K562 (cell line): ENCODE measurements around the gene LRGUK. TPM values are rescaled to one million over a fixed set of nuclear protein-coding genes. Genes with fewer than 3 reads are reported as not detected.

Experiments used
- ATAC-seq: fragments of 200-7000 bp; cut with Tn5 transposase; 3 replicates; pipeline ENCODE4 v1.9.1; 2020; ENCODE audit warnings: moderate library complexity
- BruUV-seq: library from RNA; stranded (reverse); fragments of 400-500 nt; replicated peaks from 2 replicates; lab custom pipeline; 2021; lab: Mats Ljungman, UMichigan
- CTCF ChIA-PET: fragments of 300-600 bp; formaldehyde crosslinking; extraction: SDS; loops from one replicate; lab custom pipeline; 2021; ENCODE audit warnings: low intra/inter-chr PET ratio; lab: Yijun Ruan, JAX
- POLR2A ChIA-PET: fragments of 300-600, 350-650 bp; sonication (Branson Sonifier 250); formaldehyde crosslinking; extraction: SDS; loops from one replicate; lab custom pipeline; 2021; ENCODE audit warnings: antibody characterized with exemption, inconsistent platforms; lab: Yijun Ruan, JAX
- DNase-seq, 4 experiments: peaks; one replicate each; pipeline versions ENCODE4 v3.0.0 to v3.0.0-alpha.2; 2011 to 2018; ENCODE audit warnings: low spot score in 3 of 4, mixed read lengths in 3 of 4; ENCODE audit errors: extremely low read depth in 1 of 4
- FAIRE-seq: peaks from 2 replicates; lab custom pipeline; 2011; peaks lifted over from hg19 to GRCh38; lab: Jason Lieb, UNC
- H2AFZ ChIP-seq: 2 replicates; pipeline ENCODE4 v1.6.0; 2011; ENCODE audit warnings: low read depth, low read length, control low read depth, inconsistent platforms
- H3K27ac ChIP-seq: fragments of 200-600 bp; 3 replicates; pipeline ENCODE4 v1.8.0; 2011; ENCODE audit warnings: low read depth, mild to moderate bottlenecking, control low read depth, inconsistent platforms, low read length, moderate library complexity, mixed read lengths; ENCODE audit errors: extremely low read depth
- H3K27me3 ChIP-seq, 2 experiments: fragments of 300-600 bp in 1 of 2; 2 replicates in 1 of 2; 3 replicates in 1 of 2; pipeline versions ENCODE4 v1.6.0 to v1.8.0; 2011; ENCODE audit warnings: inconsistent platforms in 2 of 2, low read length in 2 of 2, mild to moderate bottlenecking in 1 of 2, mixed read lengths in 1 of 2, moderate library complexity in 1 of 2; ENCODE audit not compliant: control insufficient read depth in 2 of 2, insufficient read depth in 2 of 2
- H3K36me3 ChIP-seq: fragments of 300-600 bp; 3 replicates; pipeline ENCODE4 v1.8.0; 2011; ENCODE audit warnings: mild to moderate bottlenecking, low read length, inconsistent platforms; ENCODE audit not compliant: control insufficient read depth, insufficient read depth
- H3K4me1 ChIP-seq, 2 experiments: fragments of 200-600 bp in 1 of 2; replicated peaks in 1 of 2; 2 replicates in 1 of 2; 3 replicates in 1 of 2; pipeline versions ENCODE4 v1.5.1 to v1.8.0; 2011; ENCODE audit warnings: inconsistent platforms in 2 of 2, low read length in 2 of 2, mild to moderate bottlenecking in 1 of 2, mixed read lengths in 1 of 2, moderate library complexity in 1 of 2; ENCODE audit not compliant: control insufficient read depth in 2 of 2, insufficient read depth in 2 of 2
- H3K4me2 ChIP-seq: 2 replicates; pipeline ENCODE4 v1.6.1; 2011; ENCODE audit warnings: low read length, control low read depth, inconsistent platforms, mixed read lengths; ENCODE audit not compliant: insufficient read depth
- H3K4me3 ChIP-seq: fragments of 200-600 bp; sonication (generic), shearing (Covaris generic); 2 replicates; pipeline ENCODE4 v1.5.1; 2016; ENCODE audit warnings: control low read depth, inconsistent platforms
- H3K79me2 ChIP-seq: fragments of 200-600 bp; 3 replicates; pipeline ENCODE4 v1.8.0; 2011; ENCODE audit warnings: low read length, inconsistent platforms; ENCODE audit not compliant: control insufficient read depth, insufficient read depth
- H3K9ac ChIP-seq, 2 experiments: 2 replicates each; pipeline versions ENCODE4 v1.6.0 to v1.6.1; 2011; ENCODE audit warnings: low read depth in 2 of 2, low read length in 2 of 2, control low read depth in 1 of 2, inconsistent platforms in 1 of 2, mild to moderate bottlenecking in 1 of 2, mixed read lengths in 1 of 2; ENCODE audit not compliant: insufficient read depth in 1 of 2
- H3K9me1 ChIP-seq: one replicate; pipeline ENCODE4 v1.6.0; 2011; ENCODE audit warnings: inconsistent platforms, mild to moderate bottlenecking, low read length, moderate library complexity; ENCODE audit not compliant: control insufficient read depth, insufficient read depth
- H3K9me3 ChIP-seq: replicated peaks from 2 replicates; pipeline ENCODE4 v1.5.1; 2011; ENCODE audit warnings: low read depth, low read length, inconsistent platforms; ENCODE audit not compliant: control insufficient read depth, insufficient read depth
- H4K20me1 ChIP-seq: replicated peaks from 2 replicates; pipeline ENCODE4 v1.6.1; 2011; ENCODE audit warnings: low read length, inconsistent platforms, mixed read lengths; ENCODE audit not compliant: control insufficient read depth, insufficient read depth
- CTCFL ChIP-seq: IDR thresholded peaks from 2 replicates; pipeline ENCODE4 v1.6.1; 2011; ENCODE audit warnings: borderline replicate concordance, low read depth, mild to moderate bottlenecking, moderate library complexity, low read length; ENCODE audit not compliant: insufficient read depth, poor library complexity, severe bottlenecking
- ERF ChIP-seq: fragments of 450-650 bp; formaldehyde crosslinking; IDR thresholded peaks from 2 replicates; pipeline ENCODE4 v1.4.0; 2020; ENCODE audit warnings: mild to moderate bottlenecking, mixed read lengths
- HIVEP1 ChIP-seq: fragments of 250-450 bp; sonication (Bioruptor Pico); IDR thresholded peaks from 2 replicates; pipeline ENCODE4 v1.4.0; 2020; ENCODE audit warnings: mild to moderate bottlenecking
- HOMEZ ChIP-seq: fragments of 250-450 bp; sonication (Bioruptor Pico); IDR thresholded peaks from 2 replicates; pipeline ENCODE4 v1.4.0; 2020; ENCODE audit warnings: mild to moderate bottlenecking, moderate library complexity
- NEUROD1 ChIP-seq: fragments of 150-350 bp; IDR thresholded peaks from 2 replicates; pipeline ENCODE4 v1.6.1; 2014; ENCODE audit warnings: borderline replicate concordance, low read length, low read depth; ENCODE audit not compliant: partially characterized antibody
- RNF219 ChIP-seq: fragments of 250-450 bp; sonication (Bioruptor Pico); IDR thresholded peaks from 2 replicates; pipeline ENCODE4 v1.5.0; 2022; ENCODE audit warnings: mild to moderate bottlenecking
- SMAD2 ChIP-seq: fragments of 150-350 bp; IDR thresholded peaks from 2 replicates; pipeline ENCODE4 v1.6.1; 2014; ENCODE audit warnings: low read depth, mild to moderate bottlenecking, low read length
- STAG1 ChIP-seq: sonication (generic); formaldehyde crosslinking; IDR thresholded peaks from 2 replicates; pipeline ENCODE4 v1.5.0; 2020; ENCODE audit warnings: missing genetic modification reagents, borderline replicate concordance
- ZBTB34 ChIP-seq: fragments of 250-450 bp; sonication (Bioruptor Pico); IDR thresholded peaks from 2 replicates; pipeline ENCODE4 v1.8.0; 2021; ENCODE audit warnings: mild to moderate bottlenecking, moderate library complexity
- ZC3H11A ChIP-seq: IDR thresholded peaks from 2 replicates; pipeline ENCODE4 v1.6.1; 2012; ENCODE audit warnings: low read depth, low read length, improper control_type of control experiment
- ZKSCAN1 ChIP-seq: fragments of 150-350 bp; IDR thresholded peaks from 2 replicates; pipeline ENCODE4 v1.6.1; 2016; ENCODE audit warnings: low read depth, low read length
- ZNF766 ChIP-seq: fragments of 200-800 bp; sonication (Bioruptor generic); conservative IDR thresholded peaks from 2 replicates; pipeline ENCODE4 v1.6.1; 2016; ENCODE audit warnings: missing genetic modification characterization, missing compliant biosample characterization
- WGBS: fragments of 100-300 bp; shearing (Covaris generic); methylation state at CpG from one replicate; pipeline ENCODE4 v1.1.6; 2016; ENCODE audit warnings: low coverage, mixed read lengths; ENCODE audit not compliant: insufficient coverage; ENCODE audit errors: missing lambda C conversion rate; 5-methylcytosine and 5-hydroxymethylcytosine counted together
- in situ Hi-C: fragments of 300-500 bp; cut with MboI; formaldehyde crosslinking; loops from 4 replicates; pipeline ENCODE4 v1.15.0; 2018; ENCODE audit warnings: inconsistent platforms, mixed read lengths
- intact Hi-C: fragments of 100-400 bp; cut with micrococcal nuclease; formaldehyde crosslinking; loops from 2 replicates; pipeline ENCODE4 v1.14.2; 2022
- polyA plus RNA-seq, 8 experiments: library from polyadenylated mRNA; depleted of rRNA in 4 of 8; stranded (reverse) in 5 of 8; unstranded in 3 of 8; fragments of >200 nt; fragmentation: Nextera tagmentation in 2 of 8; fragmentation: Illumina TruSeq in 1 of 8; extraction: Ambion mirVana in 2 of 8; extraction: Trizol in 1 of 8; gene quantifications; 2 replicates each; pipeline versions ENCODE4 v1.2.1 to v1.2.3, GENCODE V29; 2011 to 2014; ENCODE audit warnings: inconsistent platforms in 1 of 8, missing spikeins in 1 of 8
- total RNA-seq, 7 experiments: library from RNA; depleted of rRNA in 6 of 7; stranded (reverse); fragments of >200 nt in 6 of 7; fragmentation: Illumina TruSeq in 2 of 7; extraction: Trizol in 2 of 7; gene quantifications; 2 replicates each; pipeline versions ENCODE4 v1.2.1 to v1.2.3, GENCODE V29; 2011 to 2021; ENCODE audit warnings: low replicate concordance in 1 of 7

Gene LRGUK
- total and polyA plus RNA-seq, 9 of the 15 experiments (the other 6 are each of a cell fraction or from before 2014, with no cell fraction given), result 0.04 to 0.33 (median 0.18) TPM

GRCh38 chr7:134302120-134302519, 175.0 kb downstream of the LRGUK start:
- Histone ChIP-seq H3K27me3 (no peaks in the 10 kb centered on the region), H3K36me3 (peaks cover 64% of the 10 kb centered on the region), H3K9ac (no peak overlapping the region), H3K4me3 (no peak overlapping the region), H3K27ac (no peak overlapping the region), H3K79me2 (no peaks in the 10 kb centered on the region), H4K20me1 (no peaks in the 10 kb centered on the region), H3K9me3 (no peaks in the 10 kb centered on the region), H3K4me1 (no peaks in the 10 kb centered on the region), H2AFZ (no peak overlapping the region), H3K4me2 (no peak overlapping the region), H3K9me1 (no peaks in the 10 kb centered on the region)
- in situ Hi-C loops, result no loop called here
- ChIA-PET POLR2A (interaction anchor here (0.6 to 1.2 kb wide), 3 partner anchors 14 to 839 kb away, joined by 3 read pairs; no protein-coding TSS in a partner anchor), CTCF (no interaction called here)
- no TSS peak for BruUV-seq
- DNase-seq (no peak), FAIRE-seq (no peak), ATAC-seq (no peak)
- intact Hi-C loops, result no loop called here
- TF ChIP-seq ZKSCAN1, result no peak
- no peak for TF ChIP-seq ZBTB34 (CRISPR knock-in tag)
- TF ChIP-seq RNF219 (CRISPR knock-in tag), result no peak
- TF ChIP-seq CTCFL, result no peak
- TF ChIP-seq NEUROD1, result no peak
- TF ChIP-seq HIVEP1 (CRISPR knock-in tag), result no peak
- TF ChIP-seq SMAD2, result no peak
- TF ChIP-seq STAG1 (CRISPR knock-in tag), result no peak
- no peak for TF ChIP-seq ZNF766 (CRISPR knock-in tag)
- TF ChIP-seq ZC3H11A, result no peak
- no peak for TF ChIP-seq ERF
- no peak for TF ChIP-seq HOMEZ (CRISPR knock-in tag)
- WGBS, result 53% methylated on average over 2 of the region's 2 CpGs
